ENCODE data around the gene ATP5F1E. TPM values are rescaled to one million over a fixed set of nuclear protein-coding genes. Genes with fewer than 3 reads are reported as not detected.

The ATP5F1E gene
- total and polyA plus RNA-seq, 4 donors = 18.4 to 88.8 (median 64.1) TPM

- no peaks in the 10 kb centered on the region for H3K36me3 ChIP-seq (ENCODE audit: control insufficient read depth in 4 of 4, insufficient read depth in 4 of 4, low read length in 4 of 4)
- no peak overlapping the region for H3K9ac ChIP-seq (ENCODE audit: insufficient read depth in 1 of 2, low read length in 2 of 2)
- H3K4me3 ChIP-seq = no peak overlapping the region
- no peak for TF ChIP-seq CTCF (IDR thresholded peaks at IDR 0.05; ENCODE audit: control extremely low read depth, extremely low read depth)
- peaks cover 0 to 2% (median 0%) of the 10 kb centered on the region in 4 donors for H3K9me3 ChIP-seq (ENCODE audit: control insufficient read depth in 4 of 4, insufficient read depth in 3 of 4, low read length in 3 of 4)
- peaks cover 0 to 19% (median 15%) of the 10 kb centered on the region in 3 donors for H3K27me3 ChIP-seq (ENCODE audit: control insufficient read depth in 3 of 3, insufficient read depth in 3 of 3, low read length in 2 of 3)
- no peak for ATAC-seq (ENCODE audit: insufficient read depth, low FRiP score)
- H3K4me1 ChIP-seq (ENCODE audit: control insufficient read depth in 5 of 5, insufficient read depth in 5 of 5, low read length in 5 of 5) = peaks cover 0 to 2% (median 0%) of the 10 kb centered on the region in 5 donors
- no peak overlapping the region for H3K27ac ChIP-seq (ENCODE audit: low read depth in 1 of 2, low read length in 1 of 2)
- no peak for DNase-seq
- 88 to 94% methylated on average over 1 of the region's 1 CpG for WGBS, 2 donors
These were observed 39.1 kb upstream of the ATP5F1E start for GRCh38 chr20:59071216-59071615.

DNA sequence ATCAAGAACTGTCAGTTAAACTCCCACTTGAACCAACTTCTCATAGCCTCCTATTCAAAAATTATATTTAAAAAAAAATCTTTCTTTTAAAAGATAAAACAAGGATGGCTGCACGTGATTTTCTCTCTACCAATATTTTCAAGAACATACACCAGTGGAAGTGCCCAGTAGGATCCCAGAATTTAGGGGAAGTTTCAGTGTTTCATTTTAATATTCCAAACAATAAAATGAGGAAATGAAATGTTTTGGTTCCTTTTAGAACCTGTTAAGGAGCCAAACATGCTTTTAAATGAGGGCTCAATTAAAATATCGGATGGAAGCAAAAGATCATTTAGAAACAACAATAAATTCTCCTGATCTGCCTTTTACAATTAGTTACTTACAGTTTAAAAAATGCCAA, 36.9 kb upstream of the ATP5F1E start:
- H3K27ac ChIP-seq (ENCODE audit: low read depth in 1 of 2, low read length in 1 of 2) = no peak overlapping the region
- ATAC-seq (ENCODE audit: insufficient read depth, low FRiP score) = no peak

DNA sequence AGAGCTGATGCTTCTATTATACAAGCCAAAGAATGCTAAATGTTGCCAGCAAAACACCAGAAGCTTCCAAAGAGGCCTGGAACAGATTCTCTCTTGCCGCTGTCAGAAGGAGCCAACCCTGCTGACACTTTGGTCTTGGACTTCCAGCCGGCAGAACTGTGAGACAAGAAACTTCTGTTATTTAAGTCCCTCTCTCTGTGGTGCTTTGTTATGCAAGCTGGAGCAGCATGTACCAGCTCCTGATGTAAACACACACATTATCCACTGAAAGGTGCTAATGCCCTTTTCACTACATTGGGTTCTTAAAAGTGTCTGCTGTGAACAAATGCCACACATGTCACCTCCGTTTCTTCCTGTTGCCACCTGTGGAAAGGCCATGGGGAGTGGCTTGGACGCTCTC, 36.4 kb upstream of the ATP5F1E start:
- TF ChIP-seq CTCF (IDR thresholded peaks at IDR 0.05; ENCODE audit: control extremely low read depth, extremely low read depth) = no peak
- ATAC-seq (ENCODE audit: insufficient read depth, low FRiP score) = no peak
- H3K27ac ChIP-seq (ENCODE audit: low read depth in 1 of 2, low read length in 1 of 2) = no peak overlapping the region

More for the DNA sequence above, 36.9 kb upstream of the ATP5F1E start:
- Histone ChIP-seq H3K9ac (ENCODE audit: insufficient read depth in 1 of 2, low read length in 2 of 2) (no peak overlapping the region), H3K27me3 (ENCODE audit: control insufficient read depth in 3 of 3, insufficient read depth in 3 of 3, low read length in 2 of 3) (peaks cover 0 to 11% (median 2%) of the 10 kb centered on the region in 3 donors), H3K36me3 (ENCODE audit: control insufficient read depth in 4 of 4, insufficient read depth in 4 of 4, low read length in 4 of 4) (no peaks in the 10 kb centered on the region), H3K9me3 (ENCODE audit: control insufficient read depth in 4 of 4, insufficient read depth in 3 of 4, low read length in 3 of 4) (no peaks in the 10 kb centered on the region), H3K4me3 (no peak overlapping the region), H3K4me1 (ENCODE audit: control insufficient read depth in 5 of 5, insufficient read depth in 5 of 5, low read length in 5 of 5) (peaks cover 0 to 2% (median 0%) of the 10 kb centered on the region in 5 donors)
- WGBS, 2 donors = 27 to 70% methylated on average over 2 of the region's 2 CpGs
- DNase-seq = no peak
- no peak for TF ChIP-seq CTCF (IDR thresholded peaks at IDR 0.05; ENCODE audit: control extremely low read depth, extremely low read depth)

GRCh38 chr20:59064214-59064722, 32.1 kb upstream of the ATP5F1E start:
- WGBS, 2 donors = 41 to 65% methylated on average over 4 of the region's 4 CpGs
- H3K27ac ChIP-seq (ENCODE audit: low read depth in 1 of 2, low read length in 1 of 2) = no peak overlapping the region

More for the DNA sequence above, 36.4 kb upstream of the ATP5F1E start:
- 80 to 93% methylated on average over 4 of the region's 4 CpGs for WGBS, 2 donors
- Histone ChIP-seq H3K9ac (ENCODE audit: insufficient read depth in 1 of 2, low read length in 2 of 2) (no peak overlapping the region), H3K4me3 (no peak overlapping the region), H3K27me3 (ENCODE audit: control insufficient read depth in 3 of 3, insufficient read depth in 3 of 3, low read length in 2 of 3) (peaks cover 0 to 9% (median 5%) of the 10 kb centered on the region in 3 donors), H3K36me3 (ENCODE audit: control insufficient read depth in 4 of 4, insufficient read depth in 4 of 4, low read length in 4 of 4) (no peaks in the 10 kb centered on the region), H3K9me3 (ENCODE audit: control insufficient read depth in 4 of 4, insufficient read depth in 3 of 4, low read length in 3 of 4) (no peaks in the 10 kb centered on the region), H3K4me1 (ENCODE audit: control insufficient read depth in 5 of 5, insufficient read depth in 5 of 5, low read length in 5 of 5) (peaks cover 0 to 2% (median 0%) of the 10 kb centered on the region in 5 donors)
- DNase-seq = no peak

More at GRCh38 chr20:59064214-59064722, 32.1 kb upstream of the ATP5F1E start:
- DNase-seq (no peak), ATAC-seq (ENCODE audit: insufficient read depth, low FRiP score) (no peak)
- Histone ChIP-seq H3K9me3 (ENCODE audit: control insufficient read depth in 4 of 4, insufficient read depth in 3 of 4, low read length in 3 of 4) (no peaks in the 10 kb centered on the region), H3K4me1 (ENCODE audit: control insufficient read depth in 5 of 5, insufficient read depth in 5 of 5, low read length in 5 of 5) (peaks cover 0 to 2% (median 0%) of the 10 kb centered on the region in 5 donors), H3K9ac (ENCODE audit: insufficient read depth in 1 of 2, low read length in 2 of 2) (no peak overlapping the region), H3K36me3 (ENCODE audit: control insufficient read depth in 4 of 4, insufficient read depth in 4 of 4, low read length in 4 of 4) (no peaks in the 10 kb centered on the region), H3K27me3 (ENCODE audit: control insufficient read depth in 3 of 3, insufficient read depth in 3 of 3, low read length in 2 of 3) (peaks cover 0 to 14% (median 8%) of the 10 kb centered on the region in 3 donors), H3K4me3 (no peak overlapping the region)
- no peak for TF ChIP-seq CTCF (IDR thresholded peaks at IDR 0.05; ENCODE audit: control extremely low read depth, extremely low read depth)

Data from lung (tissue), 12 donors.